Cerebellar cortex (tissue), 1 donor: ENCODE results near the gene PRDM7.
"Not testable (repeated sequence)": the region's sequence is repeated elsewhere in the genome, so short reads cannot be mapped to it uniquely, and the experiment has no call there.

Source experiments
- DNase-seq: peaks from one replicate; pipeline ENCODE4 v3.0.0-alpha.2; 2015; ENCODE audit warnings: low spot score

Gene PRDM7

GRCh38 chr16:90012991-90013745 lies 64.0 kb downstream of the PRDM7 start:
- peak; percentile 39 for DNase-seq

- no peak for DNase-seq
Measured at GRCh38 chr16:90011908-90012501, 65.1 kb downstream of the PRDM7 start.

- DNase-seq = no peak
Measured at GRCh38 chr16:90011508-90011819, 65.7 kb downstream of the PRDM7 start.

- DNase-seq = no peak
Measured at GRCh38 chr16:90010676-90011507, 66.2 kb downstream of the PRDM7 start.

GRCh38 chr16:90009172-90009899 lies 67.8 kb downstream of the PRDM7 start:
- DNase-seq = no peak

- no peak for DNase-seq
Measured at GRCh38 chr16:90008708-90009145, 68.4 kb downstream of the PRDM7 start.

GRCh38 chr16:90007635-90008234 lies 69.4 kb downstream of the PRDM7 start:
- DNase-seq = not testable (repeated sequence)

- no peak for DNase-seq
Measured at GRCh38 chr16:90007015-90007414, 70.1 kb downstream of the PRDM7 start.
